Renal cortex interstitium (tissue), 11 donors: ENCODE data around the gene ZNF763. TPM values are rescaled to one million over a fixed set of nuclear protein-coding genes. Genes with fewer than 3 reads are reported as not detected.
"Not testable (repeated sequence)": the region's sequence is repeated elsewhere in the genome, so short reads cannot be mapped to it uniquely, and the experiment has no call there.

Source experiments
- DNase-seq, 11 donors: peaks; one replicate each; pipeline ENCODE4 v3.0.0-alpha.2; 2013; ENCODE audit warnings: low read depth in 9 of 11, low spot score in 4 of 11; ENCODE audit errors: extremely low read depth in 1 of 11
- polyA plus RNA-seq, 3 donors: library from polyadenylated mRNA; unstranded; fragments of 120-200 nt; gene quantifications; one replicate each; pipeline ENCODE4 v1.2.1, GENCODE V29; 2013; ENCODE audit not compliant: insufficient read length in 3 of 3

Gene ZNF763
- polyA plus RNA-seq, 3 donors = 6.6 to 11.7 (median 9.1) TPM

DNA sequence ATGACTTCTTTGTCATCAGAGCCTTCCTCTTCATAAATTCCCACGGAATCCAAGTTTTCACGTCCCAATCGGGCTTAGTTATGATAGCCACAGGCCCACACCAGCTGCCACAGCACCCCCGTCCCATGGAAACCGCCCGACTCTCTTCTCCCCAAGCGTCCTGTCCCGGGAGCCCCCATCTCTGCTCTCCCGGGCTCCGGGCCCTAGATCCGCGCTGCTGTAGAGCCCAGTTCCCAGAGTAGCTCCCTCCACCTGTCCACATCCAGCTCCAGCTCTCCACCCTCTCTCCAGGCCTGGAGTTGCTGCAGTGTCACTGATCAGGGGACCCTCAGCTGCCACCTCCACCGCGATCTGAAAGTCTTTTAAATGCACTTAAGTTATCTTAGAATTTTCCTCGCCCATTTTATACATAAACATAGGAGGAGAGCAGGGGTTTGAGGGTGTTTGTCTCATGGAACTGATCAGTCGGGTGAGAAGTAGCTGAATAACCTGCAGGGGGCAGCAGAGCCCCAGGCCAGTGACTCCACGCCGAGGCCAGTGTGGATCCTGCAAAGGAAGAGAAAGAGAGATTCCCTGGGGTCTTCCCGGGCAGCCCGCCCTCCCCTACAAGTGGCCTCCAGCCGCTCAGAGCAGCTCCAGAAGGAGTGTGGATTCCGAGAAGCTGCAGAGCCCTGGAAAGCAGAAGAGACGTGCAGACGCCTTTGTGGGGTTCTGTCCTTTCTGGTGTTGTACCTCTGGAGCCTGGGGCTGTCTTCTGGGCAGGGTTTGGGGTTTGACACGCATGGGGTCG, 1.1 kb upstream of the ZNF763 start:
- DNase-seq = peak in 8 of 11 donors; percentile 48 to 79 (median 69)

DNA sequence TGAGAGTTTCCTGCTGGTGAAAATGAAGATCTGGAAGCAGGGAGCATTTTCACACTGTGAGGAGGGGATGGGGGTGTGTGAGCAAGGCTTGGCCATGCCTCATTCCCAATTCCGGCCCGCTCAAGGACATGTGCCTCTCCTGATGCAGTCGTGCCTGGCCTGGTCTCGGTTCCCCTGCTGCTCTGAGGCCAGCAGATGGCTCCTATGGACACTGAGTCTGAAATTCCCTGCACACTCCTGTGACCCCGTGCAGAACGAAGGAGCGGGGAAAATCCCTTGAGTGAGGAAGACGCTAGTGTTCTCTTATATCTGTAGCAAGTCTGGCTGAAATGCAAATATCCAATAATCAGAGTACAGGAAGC, 363 bp upstream of the ZNF763 start:
- no peak for DNase-seq

GRCh38 chr19:11970174-11970573, 5.3 kb downstream of the ZNF763 start:
- no peak for DNase-seq

- no peak for DNase-seq
Measured at GRCh38 chr19:11971041-11971440, 6.2 kb downstream of the ZNF763 start.

DNA sequence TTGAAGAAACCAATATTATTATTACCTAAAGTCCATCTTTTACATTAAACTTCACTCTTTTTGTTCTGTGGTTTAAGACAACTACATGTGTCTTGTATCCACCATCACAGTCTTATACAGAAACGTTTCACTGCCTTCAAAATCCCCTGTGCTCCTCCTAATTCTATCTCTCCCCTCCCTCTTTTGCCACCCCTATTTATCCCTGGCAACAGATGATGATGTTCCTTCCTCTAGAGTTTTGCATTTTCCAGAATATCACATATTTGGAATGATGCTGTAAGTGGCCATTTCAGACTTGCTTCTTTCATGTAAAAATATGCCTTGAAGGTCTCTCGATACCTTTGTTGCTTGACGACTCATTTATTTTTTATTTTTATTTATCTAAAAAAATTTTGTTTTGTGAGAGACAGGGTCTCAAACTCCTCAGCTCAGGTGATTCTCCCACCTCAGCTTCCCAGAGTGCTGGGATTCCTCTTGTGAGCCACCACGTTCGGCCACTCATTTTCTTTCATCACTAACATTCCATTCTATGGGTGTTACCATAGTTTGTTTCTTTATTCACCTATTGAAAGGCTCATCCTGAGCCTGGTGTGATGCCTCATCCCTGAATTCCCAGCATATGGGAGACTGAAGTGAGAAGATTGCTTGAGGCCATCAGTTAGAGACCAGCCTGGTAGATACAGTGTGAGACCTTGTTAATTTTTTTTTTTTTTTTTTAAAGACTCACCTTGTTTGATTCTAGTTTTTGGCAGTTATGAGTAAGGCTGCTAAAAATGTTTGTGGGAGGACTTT, 8.4 kb downstream of the ZNF763 start:
- no peak for DNase-seq

GRCh38 chr19:11978492-11979100, 13.8 kb downstream of the ZNF763 start:
- DNase-seq = no peak

GRCh38 chr19:11979527-11979926, 14.7 kb downstream of the ZNF763 start:
- DNase-seq = no peak

DNA sequence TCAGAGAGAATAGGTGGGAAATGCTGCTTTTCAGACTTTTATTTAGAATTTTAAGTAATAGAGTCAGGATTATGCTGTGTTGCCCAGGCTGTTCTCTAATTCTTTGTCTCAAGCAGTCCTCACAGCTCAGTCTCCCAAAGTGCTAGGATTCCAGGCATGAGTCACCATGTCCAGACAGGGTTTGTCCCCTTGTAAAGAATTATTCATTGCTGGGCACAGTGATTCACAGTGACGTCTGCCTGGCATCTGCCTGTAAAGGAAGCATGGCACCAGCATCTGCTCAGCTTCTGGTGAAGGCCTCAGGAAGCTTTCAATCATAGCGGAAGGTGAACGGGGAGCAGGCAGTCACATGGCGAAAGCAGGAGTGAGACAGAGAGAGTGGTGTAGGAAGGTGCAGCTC, 17.7 kb downstream of the ZNF763 start:
- no peak for DNase-seq

DNA sequence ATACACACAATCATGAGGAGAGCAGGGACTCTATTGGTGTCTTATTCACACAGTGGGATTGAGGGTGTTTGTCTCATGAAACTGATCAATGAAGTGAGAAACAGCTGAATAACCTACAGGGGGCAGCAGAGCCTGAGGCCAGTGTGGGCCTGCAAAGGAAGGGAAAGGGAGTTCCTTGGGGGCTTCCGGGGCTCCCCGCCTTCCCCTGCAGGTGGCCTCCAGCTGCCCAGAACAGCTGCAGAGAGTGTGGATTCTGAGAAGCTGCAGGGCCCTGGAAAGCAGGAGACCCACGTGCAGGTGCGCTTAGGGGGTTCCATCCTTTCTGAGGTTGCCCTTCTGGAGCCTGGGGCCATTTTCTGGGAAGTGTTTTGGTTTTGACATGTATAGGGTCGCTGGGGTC, 20.1 kb downstream of the ZNF763 start:
- DNase-seq = no peak

- DNase-seq = no peak
Measured at GRCh38 chr19:11986754-11987153, 21.9 kb downstream of the ZNF763 start.

- DNase-seq = peak; percentile 79 to 93 (median 89)
Measured at GRCh38 chr19:11987405-11988281, 22.8 kb downstream of the ZNF763 start.

- DNase-seq = no peak
Measured at GRCh38 chr19:11989112-11989456, 24.2 kb downstream of the ZNF763 start.

DNA sequence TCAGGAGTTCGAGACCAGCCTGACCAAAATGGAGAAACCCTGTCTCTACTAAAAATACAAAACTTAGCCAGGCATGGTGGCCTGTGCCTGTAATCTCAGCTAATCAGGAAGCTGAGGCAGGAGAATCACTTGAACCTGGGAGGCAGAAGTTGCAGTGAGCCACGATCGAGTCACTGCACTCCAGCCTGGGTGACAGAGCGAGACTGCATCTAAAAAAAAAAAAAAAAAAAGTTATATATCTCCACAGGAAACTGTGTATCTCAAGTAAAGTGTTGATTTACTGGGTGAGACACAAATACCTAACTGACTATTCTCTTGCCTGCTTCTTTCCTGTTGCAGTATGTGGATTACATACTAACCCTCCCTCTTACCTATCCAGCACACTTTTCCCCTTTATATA, 27.1 kb downstream of the ZNF763 start:
- not testable (repeated sequence) for DNase-seq

DNA sequence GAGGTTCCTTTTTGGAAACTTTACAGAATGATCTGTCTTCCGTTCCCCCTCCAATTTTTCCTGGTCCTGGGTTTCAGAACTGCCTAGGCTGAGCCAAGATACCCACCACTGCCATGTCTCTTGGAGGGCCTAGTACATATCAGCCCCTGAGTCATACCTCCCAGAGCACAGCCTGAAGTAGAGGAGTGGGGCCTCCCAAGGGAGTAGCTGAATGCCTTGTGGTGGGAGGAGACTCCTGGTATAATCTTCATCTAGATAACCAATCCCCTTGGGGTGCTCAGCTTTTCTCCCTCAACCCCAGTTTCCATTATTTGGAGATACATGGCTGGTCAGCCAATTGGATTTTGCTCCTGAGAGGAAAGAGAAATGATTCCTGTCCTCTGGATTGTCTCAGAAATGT, 30.3 kb downstream of the ZNF763 start:
- no peak for DNase-seq

GRCh38 chr19:12000152-12000981, 35.5 kb downstream of the ZNF763 start:
- DNase-seq = no peak

DNA sequence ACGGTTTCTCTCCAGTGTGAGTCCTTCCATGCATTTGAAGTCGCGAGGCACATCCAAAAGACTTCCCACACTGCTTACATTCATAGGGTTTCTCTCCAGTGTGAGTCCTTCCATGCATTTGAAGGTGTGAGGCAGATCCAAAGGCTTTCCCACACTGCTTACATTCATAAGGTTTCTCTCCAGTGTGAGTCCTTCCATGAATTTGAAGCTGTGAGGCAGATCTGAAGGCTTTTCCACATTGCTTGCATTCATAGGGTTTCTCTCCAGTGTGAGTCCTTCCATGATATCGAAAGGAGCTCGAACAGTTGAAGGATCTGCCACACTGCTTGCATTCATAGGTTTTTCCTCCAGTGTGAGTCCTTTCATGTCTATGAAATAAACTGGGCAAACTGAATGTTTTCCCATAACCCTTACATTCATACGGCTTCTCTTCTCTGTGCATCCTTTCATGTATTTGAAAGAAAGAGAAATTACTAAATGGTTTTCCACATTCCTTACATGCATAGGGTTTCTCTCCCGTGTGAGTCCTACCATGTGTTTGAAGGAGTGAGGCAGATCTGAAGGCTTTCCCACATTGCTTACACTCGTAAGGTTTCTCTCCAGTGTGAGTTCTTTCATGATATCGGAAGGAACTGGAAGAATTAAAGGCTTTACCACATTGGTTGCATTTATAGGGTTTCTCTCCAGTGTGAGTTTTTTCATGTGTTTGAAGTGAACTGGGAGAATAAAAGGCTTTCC, 50.3 kb downstream of the ZNF763 start:
- DNase-seq = no peak

DNA sequence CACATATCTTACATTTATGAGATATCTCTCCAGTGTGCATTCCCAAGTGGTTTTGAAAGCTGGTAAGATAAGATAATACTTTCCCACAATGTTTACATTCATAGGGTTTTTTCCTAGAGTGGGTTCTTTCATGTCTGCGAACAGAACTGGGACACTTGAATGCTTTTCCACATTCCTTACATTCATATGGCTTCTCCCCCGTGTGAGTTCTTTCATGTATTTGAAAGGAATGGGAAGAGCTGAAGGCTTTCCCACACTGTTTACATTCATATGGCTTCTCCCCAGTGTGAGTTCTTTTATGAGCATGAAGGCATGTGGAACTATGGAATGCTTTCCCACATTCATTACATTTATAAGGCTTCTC, 50.9 kb downstream of the ZNF763 start:
- no peak for DNase-seq
